ENCODE measurements around the gene CNRIP1. TPM values are rescaled to one million over a fixed set of nuclear protein-coding genes. Genes with fewer than 3 reads are reported as not detected.

The CNRIP1 gene
- total RNA-seq, 1 experiment from 2014 or later = 33.4 TPM

GRCh38 chr2:68282811-68283418 is 36.8 kb downstream of the CNRIP1 start:
- Histone ChIP-seq H3K36me3 (no peaks in the 10 kb centered on the region), H3K9me3 (peaks cover 4% of the 10 kb centered on the region; the same call in 1 of the 2 replicates), H3K27me3 (no peaks in the 10 kb centered on the region; the same call in 1 of the 2 replicates), H3K4me3 (no peak overlapping the region)
- no peak for DNase-seq

- no peak for DNase-seq
- Histone ChIP-seq H3K9me3 (peaks cover 4% of the 10 kb centered on the region; the same call in 1 of the 2 replicates), H3K27me3 (no peaks in the 10 kb centered on the region; the same call in 1 of the 2 replicates), H3K36me3 (no peaks in the 10 kb centered on the region), H3K4me3 (no peak overlapping the region)
Observed at GRCh38 chr2:68280796-68281195, 39.0 kb downstream of the CNRIP1 start.

GRCh38 chr2:68280348-68280747 is 39.4 kb downstream of the CNRIP1 start:
- no peak for DNase-seq
- no peaks in the 10 kb centered on the region for H3K36me3 ChIP-seq
- peaks cover 4% of the 10 kb centered on the region; the same call in 1 of the 2 replicates for H3K9me3 ChIP-seq
- no peaks in the 10 kb centered on the region; the same call in 1 of the 2 replicates for H3K27me3 ChIP-seq
- H3K4me3 ChIP-seq = no peak overlapping the region

- Histone ChIP-seq H3K36me3 (no peaks in the 10 kb centered on the region), H3K27me3 (no peaks in the 10 kb centered on the region; the same call in 1 of the 2 replicates), H3K4me3 (no peak overlapping the region), H3K9me3 (peaks cover 4% of the 10 kb centered on the region; the same call in 1 of the 2 replicates)
- DNase-seq = no peak
Observed at GRCh38 chr2:68279691-68280090, 40.1 kb downstream of the CNRIP1 start.

GRCh38 chr2:68278169-68278568 is 41.6 kb downstream of the CNRIP1 start:
- H3K9me3 ChIP-seq = peaks cover 4% of the 10 kb centered on the region; the same call in 1 of the 2 replicates
- no peak for DNase-seq
- no peaks in the 10 kb centered on the region for H3K36me3 ChIP-seq
- H3K4me3 ChIP-seq = no peak overlapping the region
- H3K27me3 ChIP-seq = no peaks in the 10 kb centered on the region; the same call in 1 of the 2 replicates

GRCh38 chr2:68274022-68274421 is 45.7 kb downstream of the CNRIP1 start:
- DNase-seq = no peak
- Histone ChIP-seq H3K27me3 (no peaks in the 10 kb centered on the region), H3K36me3 (no peaks in the 10 kb centered on the region), H3K4me3 (no peak overlapping the region), H3K9me3 (0 out of 2 replicates have a peak, but pooled peaks cover 2% of the 10 kb centered on the region)

- no peak for DNase-seq
- H3K4me3 ChIP-seq = no peak overlapping the region
- H3K27me3 ChIP-seq = no peaks in the 10 kb centered on the region
- no peaks in the 10 kb centered on the region for H3K36me3 ChIP-seq
- no peaks in the 10 kb centered on the region for H3K9me3 ChIP-seq
Observed at GRCh38 chr2:68272246-68272994, 47.3 kb downstream of the CNRIP1 start.

- Histone ChIP-seq H3K4me3 (no peak overlapping the region), H3K27me3 (no peaks in the 10 kb centered on the region), H3K36me3 (no peaks in the 10 kb centered on the region), H3K9me3 (no peaks in the 10 kb centered on the region)
- no peak for DNase-seq
Observed at GRCh38 chr2:68266655-68267054, 53.1 kb downstream of the CNRIP1 start.

GRCh38 chr2:68263632-68264031 is 56.1 kb downstream of the CNRIP1 start:
- no peaks in the 10 kb centered on the region for H3K36me3 ChIP-seq
- no peak for DNase-seq
- no peak overlapping the region for H3K4me3 ChIP-seq
- no peaks in the 10 kb centered on the region for H3K27me3 ChIP-seq
- H3K9me3 ChIP-seq = no peaks in the 10 kb centered on the region

- H3K9me3 ChIP-seq = no peaks in the 10 kb centered on the region
- DNase-seq = no peak
- H3K4me3 ChIP-seq = no peak overlapping the region
- no peaks in the 10 kb centered on the region for H3K36me3 ChIP-seq
- no peaks in the 10 kb centered on the region for H3K27me3 ChIP-seq
Observed at GRCh38 chr2:68258851-68259250, 60.9 kb downstream of the CNRIP1 start.

GRCh38 chr2:68256093-68256450 is 63.7 kb downstream of the CNRIP1 start:
- Histone ChIP-seq H3K9me3 (no peaks in the 10 kb centered on the region), H3K4me3 (no peak overlapping the region), H3K36me3 (no peaks in the 10 kb centered on the region), H3K27me3 (no peaks in the 10 kb centered on the region)
- DNase-seq = peak; percentile 55

GRCh38 chr2:68253219-68254068 is 66.3 kb downstream of the CNRIP1 start:
- no peak for DNase-seq
- Histone ChIP-seq H3K9me3 (no peaks in the 10 kb centered on the region), H3K27me3 (no peaks in the 10 kb centered on the region), H3K4me3 (peak overlapping the region; percentile 92), H3K36me3 (peaks cover 18% of the 10 kb centered on the region)

GRCh38 chr2:68252400-68253218 is 67.1 kb downstream of the CNRIP1 start, which contains the start of gene PPP3R1:
PPP3R1 (minus strand) TSS chr2:68252532; CDS start chr2:68252127, 405 bp downstream.
- no peaks in the 10 kb centered on the region for H3K27me3 ChIP-seq
- DNase-seq = peak; percentile 96
- peak within 1 kb of the TSS; percentile 92 for H3K4me3 ChIP-seq
- no peaks in the 10 kb centered on the region for H3K9me3 ChIP-seq
- peaks cover 25% of the 10 kb centered on the region for H3K36me3 ChIP-seq

GRCh38 chr2:68251855-68252399 is 67.8 kb downstream of the CNRIP1 start:
- Histone ChIP-seq H3K36me3 (peaks cover 25% of the 10 kb centered on the region), H3K9me3 (no peaks in the 10 kb centered on the region), H3K4me3 (peak overlapping the region; percentile 92), H3K27me3 (no peaks in the 10 kb centered on the region)
- peak; percentile 35 for DNase-seq

- Histone ChIP-seq H3K9me3 (no peaks in the 10 kb centered on the region), H3K4me3 (peak overlapping the region; percentile 92), H3K27me3 (no peaks in the 10 kb centered on the region), H3K36me3 (peaks cover 25% of the 10 kb centered on the region)
- DNase-seq = peak; percentile 75
Observed at GRCh38 chr2:68251187-68251854, 68.4 kb downstream of the CNRIP1 start.

Measured in MG63 (cell line).